K562 (cell line): Measurements from ENCODE around the gene PSD4. TPM values are rescaled to one million over a fixed set of nuclear protein-coding genes. Genes with fewer than 3 reads are reported as not detected.

ENCODE experiments used
- ATAC-seq: fragments of 200-7000 bp; cut with Tn5 transposase; 3 replicates; pipeline ENCODE4 v1.9.1; 2020; ENCODE audit warnings: moderate library complexity
- BruUV-seq: library from RNA; stranded (reverse); fragments of 400-500 nt; replicated peaks from 2 replicates; lab custom pipeline; 2021; lab: Mats Ljungman, UMichigan
- CTCF ChIA-PET: fragments of 300-600 bp; formaldehyde crosslinking; extraction: SDS; loops from one replicate; lab custom pipeline; 2021; ENCODE audit warnings: low intra/inter-chr PET ratio; lab: Yijun Ruan, JAX
- POLR2A ChIA-PET: fragments of 300-600, 350-650 bp; sonication (Branson Sonifier 250); formaldehyde crosslinking; extraction: SDS; loops from one replicate; lab custom pipeline; 2021; ENCODE audit warnings: antibody characterized with exemption, inconsistent platforms; lab: Yijun Ruan, JAX
- DNase-seq, 4 experiments: peaks; one replicate each; pipeline versions ENCODE4 v3.0.0 to v3.0.0-alpha.2; 2011 to 2018; ENCODE audit warnings: low spot score in 3 of 4, mixed read lengths in 3 of 4; ENCODE audit errors: extremely low read depth in 1 of 4
- FAIRE-seq: peaks from 2 replicates; lab custom pipeline; 2011; peaks lifted over from hg19 to GRCh38; lab: Jason Lieb, UNC
- H2AFZ ChIP-seq: 2 replicates; pipeline ENCODE4 v1.6.0; 2011; ENCODE audit warnings: low read depth, low read length, control low read depth, inconsistent platforms
- H3K27ac ChIP-seq: fragments of 200-600 bp; 3 replicates; pipeline ENCODE4 v1.8.0; 2011; ENCODE audit warnings: low read depth, mild to moderate bottlenecking, control low read depth, inconsistent platforms, low read length, moderate library complexity, mixed read lengths; ENCODE audit errors: extremely low read depth
- H3K27me3 ChIP-seq, 2 experiments: fragments of 300-600 bp in 1 of 2; 2 replicates in 1 of 2; 3 replicates in 1 of 2; pipeline versions ENCODE4 v1.6.0 to v1.8.0; 2011; ENCODE audit warnings: inconsistent platforms in 2 of 2, low read length in 2 of 2, mild to moderate bottlenecking in 1 of 2, mixed read lengths in 1 of 2, moderate library complexity in 1 of 2; ENCODE audit not compliant: control insufficient read depth in 2 of 2, insufficient read depth in 2 of 2
- H3K36me3 ChIP-seq: fragments of 300-600 bp; 3 replicates; pipeline ENCODE4 v1.8.0; 2011; ENCODE audit warnings: mild to moderate bottlenecking, low read length, inconsistent platforms; ENCODE audit not compliant: control insufficient read depth, insufficient read depth
- H3K4me1 ChIP-seq, 2 experiments: fragments of 200-600 bp in 1 of 2; replicated peaks in 1 of 2; 2 replicates in 1 of 2; 3 replicates in 1 of 2; pipeline versions ENCODE4 v1.5.1 to v1.8.0; 2011; ENCODE audit warnings: inconsistent platforms in 2 of 2, low read length in 2 of 2, mild to moderate bottlenecking in 1 of 2, mixed read lengths in 1 of 2, moderate library complexity in 1 of 2; ENCODE audit not compliant: control insufficient read depth in 2 of 2, insufficient read depth in 2 of 2
- H3K4me2 ChIP-seq: 2 replicates; pipeline ENCODE4 v1.6.1; 2011; ENCODE audit warnings: low read length, control low read depth, inconsistent platforms, mixed read lengths; ENCODE audit not compliant: insufficient read depth
- H3K4me3 ChIP-seq: fragments of 200-600 bp; sonication (generic), shearing (Covaris generic); 2 replicates; pipeline ENCODE4 v1.5.1; 2016; ENCODE audit warnings: control low read depth, inconsistent platforms
- H3K79me2 ChIP-seq: fragments of 200-600 bp; 3 replicates; pipeline ENCODE4 v1.8.0; 2011; ENCODE audit warnings: low read length, inconsistent platforms; ENCODE audit not compliant: control insufficient read depth, insufficient read depth
- H3K9ac ChIP-seq, 2 experiments: 2 replicates each; pipeline versions ENCODE4 v1.6.0 to v1.6.1; 2011; ENCODE audit warnings: low read depth in 2 of 2, low read length in 2 of 2, control low read depth in 1 of 2, inconsistent platforms in 1 of 2, mild to moderate bottlenecking in 1 of 2, mixed read lengths in 1 of 2; ENCODE audit not compliant: insufficient read depth in 1 of 2
- H3K9me1 ChIP-seq: one replicate; pipeline ENCODE4 v1.6.0; 2011; ENCODE audit warnings: inconsistent platforms, mild to moderate bottlenecking, low read length, moderate library complexity; ENCODE audit not compliant: control insufficient read depth, insufficient read depth
- H3K9me3 ChIP-seq: replicated peaks from 2 replicates; pipeline ENCODE4 v1.5.1; 2011; ENCODE audit warnings: low read depth, low read length, inconsistent platforms; ENCODE audit not compliant: control insufficient read depth, insufficient read depth
- H4K20me1 ChIP-seq: replicated peaks from 2 replicates; pipeline ENCODE4 v1.6.1; 2011; ENCODE audit warnings: low read length, inconsistent platforms, mixed read lengths; ENCODE audit not compliant: control insufficient read depth, insufficient read depth
- CBFA2T2 ChIP-seq: fragments of 450-650 bp; conservative IDR thresholded peaks from 2 replicates; pipeline ENCODE4 v1.6.1; 2017; ENCODE audit warnings: mild to moderate bottlenecking
- ELF2 ChIP-seq: fragments of 250-450 bp; sonication (Bioruptor Pico); IDR thresholded peaks from 2 replicates; pipeline ENCODE4 v1.5.0; 2021; ENCODE audit warnings: mild to moderate bottlenecking
- NBN ChIP-seq: fragments of 450-650 bp; IDR thresholded peaks from 2 replicates; pipeline ENCODE4 v1.6.1; 2016; ENCODE audit warnings: low read depth, mild to moderate bottlenecking
- SOX6 ChIP-seq: fragments of 450-650 bp; IDR thresholded peaks from 2 replicates; pipeline ENCODE4 v1.6.1; 2014; ENCODE audit warnings: mild to moderate bottlenecking
- TBL1XR1 ChIP-seq, 2 experiments: IDR thresholded peaks; 2 replicates each; pipeline ENCODE4 v1.6.1; 2012; ENCODE audit warnings: improper control_type of control experiment in 2 of 2, low read length in 2 of 2, mild to moderate bottlenecking in 1 of 2
- TFE3 ChIP-seq: fragments of 450-650 bp; formaldehyde crosslinking; IDR thresholded peaks from 2 replicates; pipeline ENCODE4 v1.4.0; 2020; ENCODE audit warnings: mild to moderate bottlenecking, mixed read lengths
- ZFX ChIP-seq: sonication (generic); formaldehyde crosslinking; IDR thresholded peaks from 2 replicates; pipeline ENCODE4 v1.8.0; 2022; ENCODE audit warnings: mild to moderate bottlenecking, missing genetic modification reagents, moderate library complexity
- ZNF431 ChIP-seq: sonication (generic); formaldehyde crosslinking; IDR thresholded peaks from 2 replicates; pipeline ENCODE4 v1.8.0; 2022; ENCODE audit warnings: mild to moderate bottlenecking, missing genetic modification reagents
- WGBS: fragments of 100-300 bp; shearing (Covaris generic); methylation state at CpG from one replicate; pipeline ENCODE4 v1.1.6; 2016; ENCODE audit warnings: low coverage, mixed read lengths; ENCODE audit not compliant: insufficient coverage; ENCODE audit errors: missing lambda C conversion rate; 5-methylcytosine and 5-hydroxymethylcytosine counted together
- in situ Hi-C: fragments of 300-500 bp; cut with MboI; formaldehyde crosslinking; loops from 4 replicates; pipeline ENCODE4 v1.15.0; 2018; ENCODE audit warnings: inconsistent platforms, mixed read lengths
- intact Hi-C: fragments of 100-400 bp; cut with micrococcal nuclease; formaldehyde crosslinking; loops from 2 replicates; pipeline ENCODE4 v1.14.2; 2022
- polyA plus RNA-seq, 8 experiments: library from polyadenylated mRNA; depleted of rRNA in 4 of 8; stranded (reverse) in 5 of 8; unstranded in 3 of 8; fragments of >200 nt; fragmentation: Nextera tagmentation in 2 of 8; fragmentation: Illumina TruSeq in 1 of 8; extraction: Ambion mirVana in 2 of 8; extraction: Trizol in 1 of 8; gene quantifications; 2 replicates each; pipeline versions ENCODE4 v1.2.1 to v1.2.3, GENCODE V29; 2011 to 2014; ENCODE audit warnings: inconsistent platforms in 1 of 8, missing spikeins in 1 of 8
- total RNA-seq, 7 experiments: library from RNA; depleted of rRNA in 6 of 7; stranded (reverse); fragments of >200 nt in 6 of 7; fragmentation: Illumina TruSeq in 2 of 7; extraction: Trizol in 2 of 7; gene quantifications; 2 replicates each; pipeline versions ENCODE4 v1.2.1 to v1.2.3, GENCODE V29; 2011 to 2021; ENCODE audit warnings: low replicate concordance in 1 of 7
- TF ChIP-seq, protein P1 (sequence below): fragments of 450-650 bp; formaldehyde crosslinking; IDR thresholded peaks from 2 replicates; pipeline ENCODE4 v1.4.0; 2020; ENCODE audit warnings: mild to moderate bottlenecking

PSD4 gene
- total and polyA plus RNA-seq, 9 of the 15 experiments (the other 6 are each of a cell fraction or from before 2014, with no cell fraction given) = 0.46 to 54.0 (median 20.8) TPM

GRCh38 chr2:113219092-113219441 is 45.3 kb downstream of the PSD4 start:
- Histone ChIP-seq H2AFZ (no peak overlapping the region), H3K79me2 (no peaks in the 10 kb centered on the region), H3K27ac (no peak overlapping the region), H3K4me2 (no peak overlapping the region), H3K9me1 (no peaks in the 10 kb centered on the region), H3K36me3 (no peaks in the 10 kb centered on the region), H3K4me1 (peaks cover 10% of the 10 kb centered on the region in 2 experiments; a peak in 4 of 5 replicates), H3K4me3 (no peak overlapping the region), H3K9ac (no peak overlapping the region), H3K9me3 (no peaks in the 10 kb centered on the region), H4K20me1 (no peaks in the 10 kb centered on the region), H3K27me3 (0 out of 5 replicates have a peak, but pooled peaks cover 0 to 4% of the 10 kb centered on the region in 2 experiments)
- intact Hi-C loops (no loop called here), in situ Hi-C loops (no loop called here)
- CTCF ChIA-PET = no interaction called here
- DNase-seq (no peak), ATAC-seq (no peak), FAIRE-seq (no peak)
- no TSS peak for BruUV-seq
- no peak for TF ChIP-seq ELF2 (CRISPR knock-in tag)
- TF ChIP-seq ZFX (CRISPR knock-in tag) = no peak
- TF ChIP-seq TBL1XR1 (IDR thresholded peaks at IDR 0.05; ENCODE audit: low read length in 2 of 2) = no peak
- TF ChIP-seq TFE3 (CRISPR knock-in tag) = no peak
- TF ChIP-seq, protein P1, sequence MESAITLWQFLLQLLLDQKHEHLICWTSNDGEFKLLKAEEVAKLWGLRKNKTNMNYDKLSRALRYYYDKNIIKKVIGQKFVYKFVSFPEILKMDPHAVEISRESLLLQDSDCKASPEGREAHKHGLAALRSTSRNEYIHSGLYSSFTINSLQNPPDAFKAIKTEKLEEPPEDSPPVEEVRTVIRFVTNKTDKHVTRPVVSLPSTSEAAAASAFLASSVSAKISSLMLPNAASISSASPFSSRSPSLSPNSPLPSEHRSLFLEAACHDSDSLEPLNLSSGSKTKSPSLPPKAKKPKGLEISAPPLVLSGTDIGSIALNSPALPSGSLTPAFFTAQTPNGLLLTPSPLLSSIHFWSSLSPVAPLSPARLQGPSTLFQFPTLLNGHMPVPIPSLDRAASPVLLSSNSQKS (CRISPR knock-in tag) = no peak
- no peak for TF ChIP-seq CBFA2T2
- no peak for TF ChIP-seq SOX6
- TF ChIP-seq ZNF431 = no peak
- no peak for TF ChIP-seq NBN
- WGBS = 55% methylated on average over 2 of the region's 2 CpGs
- POLR2A ChIA-PET = interaction anchor here (0.7 kb wide), 1 partner anchor 56 kb away, joined by 3 read pairs; no protein-coding TSS in a partner anchor
